ENCODE data around the gene GALNT17.

GRCh38 chr7:71752171-71752935 lies 620.4 kb downstream of the GALNT17 start:
- TF ChIP-seq POLR2A (IDR thresholded peaks at IDR 0.05; ENCODE audit: low read depth, low read length) (no peak), POLR2AphosphoS5 (IDR thresholded peaks at IDR 0.05; ENCODE audit: low read depth, low read length) (no peak)

Data from GM12892 (cell line).